HepG2 (cell line): Measurements from ENCODE around the gene RIOK3.

Source experiments
- MYC ChIP-seq: sonication (generic); formaldehyde crosslinking; IDR thresholded peaks from 2 replicates; pipeline ENCODE4 v1.9.0; 2021; ENCODE audit warnings: missing genetic modification reagents, borderline replicate concordance
- ZNF274 ChIP-seq: sonication (generic); formaldehyde crosslinking; IDR thresholded peaks from 2 replicates; pipeline ENCODE4 v1.5.1; 2020; ENCODE audit warnings: mild to moderate bottlenecking, missing genetic modification reagents
- ZZZ3 ChIP-seq: sonication (generic); formaldehyde crosslinking; IDR thresholded peaks from 2 replicates; pipeline ENCODE4 v1.4.0; 2020; ENCODE audit warnings: missing genetic modification reagents, mild to moderate bottlenecking, borderline replicate concordance
- TF ChIP-seq, protein P1 (sequence below): sonication (generic); formaldehyde crosslinking; IDR thresholded peaks from 2 replicates; pipeline ENCODE4 v1.4.0; 2020; ENCODE audit warnings: missing genetic modification reagents

GRCh38 chr18:23450022-23450421, 3.1 kb upstream of the RIOK3 start:
- TF ChIP-seq, protein P1, sequence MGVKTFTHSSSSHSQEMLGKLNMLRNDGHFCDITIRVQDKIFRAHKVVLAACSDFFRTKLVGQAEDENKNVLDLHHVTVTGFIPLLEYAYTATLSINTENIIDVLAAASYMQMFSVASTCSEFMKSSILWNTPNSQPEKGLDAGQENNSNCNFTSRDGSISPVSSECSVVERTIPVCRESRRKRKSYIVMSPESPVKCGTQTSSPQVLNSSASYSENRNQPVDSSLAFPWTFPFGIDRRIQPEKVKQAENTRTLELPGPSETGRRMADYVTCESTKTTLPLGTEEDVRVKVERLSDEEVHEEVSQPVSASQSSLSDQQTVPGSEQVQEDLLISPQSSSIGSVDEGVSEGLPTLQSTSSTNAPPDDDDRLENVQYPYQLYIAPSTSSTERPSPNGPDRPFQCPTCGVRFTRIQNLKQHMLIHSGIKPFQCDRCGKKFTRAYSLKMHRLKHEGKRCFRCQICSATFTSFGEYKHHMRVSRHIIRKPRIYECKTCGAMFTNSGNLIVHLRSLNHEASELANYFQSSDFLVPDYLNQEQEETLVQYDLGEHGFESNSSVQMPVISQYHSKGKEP: no peak
- TF ChIP-seq ZNF274 (no peak), ZZZ3 (CRISPR knock-in tag) (no peak), MYC (no peak)
